Esophagus squamous epithelium (tissue), 4 donors: Measurements from ENCODE around the gene DLD.

Source experiments
- POLR2A ChIP-seq, 4 donors: fragments of 450-650 bp; IDR thresholded peaks; one replicate each; pipeline ENCODE4 v1.6.1; 2017; ENCODE audit warnings: antibody characterized with exemption in 4 of 4, mild to moderate bottlenecking in 4 of 4, moderate library complexity in 3 of 4
- TF ChIP-seq, protein P1 (sequence below), 6 experiments: fragments of 450-650 bp in 4 of 6; fragments of 200-600 bp in 2 of 6; sonication (generic) in 2 of 6; IDR thresholded peaks; one replicate each; pipeline ENCODE4 v1.5.1; 2016 to 2019; ENCODE audit warnings: antibody characterized with exemption in 6 of 6, mild to moderate bottlenecking in 4 of 6, moderate library complexity in 4 of 6

DNA sequence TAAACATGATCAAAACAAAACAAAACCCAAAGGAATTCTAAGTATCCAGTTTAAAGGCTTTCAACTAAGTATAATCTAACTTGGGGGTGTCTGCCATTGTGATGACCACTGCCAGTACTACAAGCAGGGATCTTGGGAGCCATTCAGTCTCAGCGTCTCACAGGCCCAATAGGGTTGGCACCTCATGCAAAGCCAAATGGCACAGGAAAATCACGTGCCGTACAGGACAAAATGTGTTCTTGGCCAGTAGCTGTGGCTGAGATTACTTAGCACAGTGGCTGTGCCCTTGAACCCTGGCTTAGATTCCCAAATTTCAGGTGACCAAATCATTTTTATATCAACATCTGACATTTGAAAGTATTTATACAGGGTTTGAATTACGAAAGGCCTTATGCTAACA is 50.0 kb downstream of the DLD start:
- TF ChIP-seq, protein P1, sequence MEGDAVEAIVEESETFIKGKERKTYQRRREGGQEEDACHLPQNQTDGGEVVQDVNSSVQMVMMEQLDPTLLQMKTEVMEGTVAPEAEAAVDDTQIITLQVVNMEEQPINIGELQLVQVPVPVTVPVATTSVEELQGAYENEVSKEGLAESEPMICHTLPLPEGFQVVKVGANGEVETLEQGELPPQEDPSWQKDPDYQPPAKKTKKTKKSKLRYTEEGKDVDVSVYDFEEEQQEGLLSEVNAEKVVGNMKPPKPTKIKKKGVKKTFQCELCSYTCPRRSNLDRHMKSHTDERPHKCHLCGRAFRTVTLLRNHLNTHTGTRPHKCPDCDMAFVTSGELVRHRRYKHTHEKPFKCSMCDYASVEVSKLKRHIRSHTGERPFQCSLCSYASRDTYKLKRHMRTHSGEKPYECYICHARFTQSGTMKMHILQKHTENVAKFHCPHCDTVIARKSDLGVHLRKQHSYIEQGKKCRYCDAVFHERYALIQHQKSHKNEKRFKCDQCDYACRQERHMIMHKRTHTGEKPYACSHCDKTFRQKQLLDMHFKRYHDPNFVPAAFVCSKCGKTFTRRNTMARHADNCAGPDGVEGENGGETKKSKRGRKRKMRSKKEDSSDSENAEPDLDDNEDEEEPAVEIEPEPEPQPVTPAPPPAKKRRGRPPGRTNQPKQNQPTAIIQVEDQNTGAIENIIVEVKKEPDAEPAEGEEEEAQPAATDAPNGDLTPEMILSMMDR (IDR thresholded peaks at IDR 0.05) = no peak
- TF ChIP-seq POLR2A (IDR thresholded peaks at IDR 0.05) = no peak
